ENCODE data around the gene NUDT7.

The NUDT7 gene

GRCh38 chr16:77724174-77724573 is 1.9 kb downstream of the NUDT7 start:
- no peak for DNase-seq (ENCODE audit: low spot score)

- DNase-seq (ENCODE audit: low spot score): no peak
Measured at GRCh38 chr16:77729951-77730350, 7.6 kb downstream of the NUDT7 start.

- no peak for DNase-seq (ENCODE audit: low spot score)
Measured at GRCh38 chr16:77732241-77732946, 10.1 kb downstream of the NUDT7 start.

DNA sequence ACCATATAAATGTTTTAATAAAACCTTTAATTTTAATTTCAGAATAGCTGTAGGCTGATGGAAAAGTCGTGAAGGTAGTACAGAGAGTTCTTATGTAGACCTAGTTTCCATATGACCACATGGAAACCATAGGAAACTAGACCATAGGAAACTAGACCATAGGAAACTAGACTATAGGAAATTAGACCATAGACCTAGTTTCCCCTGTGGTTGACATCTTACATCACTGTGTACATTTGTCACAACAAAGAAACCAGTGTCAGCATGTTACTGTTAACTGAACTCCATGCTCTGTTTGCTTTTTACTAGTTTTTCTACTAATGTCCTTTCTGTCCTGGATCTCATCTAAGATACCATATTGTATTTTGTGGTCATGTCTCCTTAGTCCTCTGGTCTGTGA is 14.6 kb downstream of the NUDT7 start:
- no peak for DNase-seq (ENCODE audit: low spot score)

DNA sequence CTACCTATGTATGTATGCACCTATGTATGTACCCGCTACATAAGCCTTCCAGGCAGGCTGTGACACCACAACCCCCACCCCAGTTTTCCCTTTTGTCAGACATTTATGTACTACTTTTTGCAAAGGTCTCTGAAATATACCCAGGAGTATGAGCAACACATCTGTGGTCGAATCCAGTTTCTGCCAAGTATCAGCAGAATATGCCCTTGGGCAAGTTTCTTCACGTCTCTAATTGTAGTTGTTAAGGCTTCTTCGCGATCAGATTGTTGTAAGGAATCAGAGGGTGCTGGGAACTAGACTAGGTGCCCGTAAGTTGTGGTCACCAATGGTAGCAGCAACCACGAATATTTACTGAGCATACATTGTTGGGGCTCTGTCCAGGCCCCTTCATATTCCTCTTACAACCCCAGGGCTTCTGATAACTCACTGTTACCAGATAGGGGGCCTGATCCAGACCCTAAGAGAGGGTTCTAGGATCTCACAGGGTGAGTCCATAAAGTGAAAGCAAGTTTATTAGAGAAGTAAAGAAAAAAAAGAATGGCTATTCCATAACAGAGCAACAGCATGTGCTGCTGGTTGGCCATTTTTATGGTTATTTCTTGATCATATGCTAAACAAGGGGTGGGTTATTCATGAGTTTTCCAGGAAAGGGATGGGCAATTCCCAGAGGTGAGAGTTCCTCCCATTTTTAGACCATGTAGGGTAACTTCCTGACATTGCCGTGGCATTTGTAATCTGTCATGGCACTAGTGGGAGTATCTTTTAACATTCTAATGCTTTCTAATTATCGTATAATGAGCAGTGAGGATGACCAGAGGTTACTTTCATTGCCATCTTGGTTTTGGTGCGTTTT is 16.6 kb downstream of the NUDT7 start:
- DNase-seq (ENCODE audit: low spot score): no peak

GRCh38 chr16:77739559-77739892 is 17.2 kb downstream of the NUDT7 start:
- no peak for DNase-seq (ENCODE audit: low spot score)

GRCh38 chr16:77744141-77744540 is 21.8 kb downstream of the NUDT7 start:
- no peak for DNase-seq (ENCODE audit: low spot score)

DNA sequence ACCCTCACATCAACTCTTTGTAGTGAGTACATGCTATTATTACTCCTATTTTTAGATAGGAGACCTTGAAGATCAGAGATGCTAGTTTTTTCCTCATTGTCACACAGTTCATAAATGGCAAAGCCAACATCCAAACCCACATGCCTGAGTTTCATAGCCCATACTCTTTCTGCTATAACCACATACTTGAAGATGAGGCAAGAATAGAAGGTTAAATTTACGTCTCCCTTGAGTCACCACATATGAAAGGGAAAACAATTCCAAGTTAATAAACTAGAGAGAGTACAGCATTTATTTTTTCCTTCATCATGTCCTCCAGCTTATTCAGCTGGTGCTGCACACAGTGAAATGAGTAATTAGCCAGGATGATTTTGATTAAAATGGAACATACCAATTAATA is 23.7 kb downstream of the NUDT7 start:
- DNase-seq (ENCODE audit: low spot score): no peak

DNA sequence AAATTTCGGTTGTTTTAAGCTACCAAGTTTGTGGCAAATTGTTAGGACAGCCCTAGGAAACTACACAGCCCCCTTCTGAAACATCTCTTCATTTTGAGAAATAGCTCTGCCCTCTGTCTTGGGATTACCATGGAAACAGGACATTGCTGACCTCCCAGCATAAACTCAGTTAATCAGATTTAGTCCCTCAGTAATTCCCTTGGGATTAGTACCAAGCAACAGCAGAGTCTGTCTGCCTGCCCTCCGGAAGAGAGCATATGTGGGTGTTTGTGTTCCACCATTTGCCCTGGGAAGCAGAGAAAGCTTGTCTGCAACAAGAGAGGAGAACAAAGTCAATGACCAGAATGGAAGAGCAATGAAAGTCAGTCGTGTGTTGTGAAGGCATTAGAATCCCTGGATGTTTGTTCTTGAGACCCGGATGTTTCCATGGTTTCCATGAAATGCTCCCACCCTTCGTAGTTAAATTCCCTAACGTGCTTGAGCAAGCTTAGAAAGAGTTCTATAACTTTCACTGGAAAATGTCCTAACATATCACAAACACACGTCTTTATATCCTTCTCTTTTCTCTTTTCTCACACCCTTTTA is 26.2 kb downstream of the NUDT7 start:
- DNase-seq (ENCODE audit: low spot score): no peak

- no peak for DNase-seq (ENCODE audit: low spot score)
Measured at GRCh38 chr16:77749415-77749814, 27.1 kb downstream of the NUDT7 start.

- no peak for DNase-seq (ENCODE audit: low spot score)
Measured at GRCh38 chr16:77758046-77758445, 35.7 kb downstream of the NUDT7 start.

- DNase-seq (ENCODE audit: low spot score): no peak
Measured at GRCh38 chr16:77758508-77758907, 36.2 kb downstream of the NUDT7 start.

- no peak for DNase-seq (ENCODE audit: low spot score)
Measured at GRCh38 chr16:77759201-77759600, 36.9 kb downstream of the NUDT7 start.

GRCh38 chr16:77759821-77760220 is 37.5 kb downstream of the NUDT7 start:
- no peak for DNase-seq (ENCODE audit: low spot score)

- no peak for DNase-seq (ENCODE audit: low spot score)
Measured at GRCh38 chr16:77760800-77761199, 38.5 kb downstream of the NUDT7 start.

GRCh38 chr16:77761204-77761603 is 38.9 kb downstream of the NUDT7 start:
- no peak for DNase-seq (ENCODE audit: low spot score)

DNA sequence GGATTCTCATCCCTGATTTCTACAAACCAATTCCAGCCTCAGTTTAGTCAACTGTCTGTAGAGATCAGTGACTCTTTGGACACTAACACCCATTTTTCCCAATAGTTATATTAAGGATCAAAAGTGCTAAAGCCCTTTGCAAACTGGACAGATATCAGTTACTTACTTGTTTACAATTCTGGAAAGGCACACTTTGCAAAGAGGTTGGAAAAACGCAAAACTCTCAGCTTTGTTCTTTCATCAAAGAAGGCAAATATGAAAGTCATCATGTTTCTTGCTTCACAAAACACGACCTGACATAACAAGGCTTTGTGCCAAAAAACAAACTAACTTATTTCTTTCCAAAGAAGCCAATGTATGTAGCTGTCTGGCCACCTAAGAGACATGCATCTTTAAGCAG is 39.9 kb downstream of the NUDT7 start:
- no peak for DNase-seq (ENCODE audit: low spot score)

DNA sequence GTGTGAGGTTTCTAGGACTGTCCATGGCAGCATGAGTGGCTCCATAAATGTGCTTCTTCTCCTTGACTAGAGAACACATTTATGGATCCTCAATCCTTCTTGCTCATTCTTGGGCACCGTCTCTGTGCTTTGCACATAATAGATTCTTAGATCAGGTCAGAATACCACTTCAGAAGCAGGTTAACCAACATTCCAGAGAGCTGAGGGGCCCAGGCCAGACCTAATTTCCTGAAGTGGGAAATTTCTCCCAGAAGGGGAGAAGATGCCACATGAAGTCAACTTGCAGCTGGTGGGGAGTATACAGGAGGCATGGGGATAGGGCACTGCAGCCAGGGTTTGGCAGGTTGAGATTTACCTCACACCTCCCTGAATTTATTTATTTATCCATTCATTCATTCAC is 41.7 kb downstream of the NUDT7 start:
- DNase-seq (ENCODE audit: low spot score): no peak

DNA sequence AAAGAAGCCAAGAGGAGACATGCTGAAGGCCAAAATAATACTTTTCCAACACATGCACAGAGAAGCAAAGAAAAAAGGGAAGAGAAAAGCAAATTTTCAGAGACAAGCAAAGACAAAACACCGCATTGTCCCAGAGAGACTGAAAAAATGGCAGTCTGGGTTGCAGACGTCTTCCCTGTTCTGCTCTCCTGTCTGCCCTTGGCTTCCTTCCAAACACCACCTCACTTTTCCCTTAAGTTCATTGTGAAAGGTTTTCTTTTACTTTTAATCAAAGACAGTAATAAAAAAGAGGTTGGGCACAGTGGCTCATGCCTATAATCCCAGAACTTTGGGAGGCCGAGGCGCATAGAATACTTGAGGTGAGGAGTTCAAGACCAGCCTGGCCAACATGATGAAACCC is 44.9 kb downstream of the NUDT7 start:
- DNase-seq (ENCODE audit: low spot score): no peak

- no peak for DNase-seq (ENCODE audit: low spot score)
Measured at GRCh38 chr16:77767826-77768225, 45.5 kb downstream of the NUDT7 start.

DNA sequence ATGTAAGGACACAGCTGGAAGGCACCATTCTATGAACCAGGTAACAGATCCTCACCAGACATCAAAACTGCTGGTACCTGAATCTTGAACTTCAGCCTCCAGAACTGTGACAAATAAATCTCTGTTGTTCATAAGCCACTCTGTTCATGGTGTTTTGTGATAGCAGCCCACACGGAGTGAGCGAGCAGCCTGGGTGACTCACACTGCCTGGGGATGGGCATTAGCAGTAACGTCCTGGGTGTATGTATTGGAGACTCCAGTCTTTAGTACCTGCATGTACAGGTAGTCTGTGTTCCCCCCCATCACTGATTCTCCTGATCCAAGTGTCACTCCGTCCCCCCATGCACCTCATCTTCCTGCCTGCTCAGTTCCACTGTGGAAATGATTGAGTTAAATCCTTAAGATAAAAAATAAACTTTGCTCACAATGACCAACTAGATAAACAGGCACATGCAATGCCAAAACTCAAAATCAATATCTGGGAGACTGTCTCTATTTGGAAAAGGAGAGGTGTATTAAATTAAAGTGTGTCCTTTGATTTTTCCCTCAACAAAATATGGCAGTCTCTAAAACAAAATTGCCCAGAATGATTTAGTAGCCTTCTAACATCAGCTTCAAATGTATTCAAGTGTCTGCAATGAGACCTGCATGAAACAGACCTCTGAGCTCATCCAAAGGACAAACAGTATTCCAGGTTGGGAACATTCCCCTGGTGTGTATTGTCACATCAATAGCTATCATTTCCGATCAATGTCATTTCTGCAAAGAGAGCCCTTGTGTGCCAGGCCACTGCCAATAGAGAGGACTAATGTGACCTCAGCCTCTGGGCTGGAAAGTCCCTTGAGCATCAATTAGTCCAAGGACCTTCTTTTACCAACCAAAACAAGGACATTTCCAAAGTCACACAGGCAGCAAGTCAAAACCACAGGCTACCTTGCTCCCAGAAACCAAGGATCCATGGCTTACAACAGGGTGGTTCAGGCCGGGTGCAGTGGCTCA is 53.9 kb downstream of the NUDT7 start:
- no peak for DNase-seq (ENCODE audit: low spot score)

DNA sequence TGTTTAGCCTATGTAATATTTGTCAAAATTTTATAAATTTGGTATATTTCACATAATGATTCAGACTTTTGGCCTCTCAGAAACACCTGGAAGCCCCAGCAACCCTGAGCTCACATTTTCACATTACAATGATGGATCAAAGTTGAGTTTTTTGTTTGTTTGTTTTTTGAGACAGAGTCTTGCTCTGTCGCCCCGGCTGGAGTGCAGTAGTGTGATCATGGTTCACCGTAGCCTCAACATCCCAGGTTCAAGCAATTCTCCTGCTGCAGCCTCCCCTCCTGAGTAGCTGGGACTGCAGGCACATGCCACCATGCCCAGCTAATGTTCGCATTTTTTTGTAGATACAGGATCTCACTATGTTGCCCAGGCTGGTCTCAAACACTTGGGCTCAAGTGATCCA is 55.4 kb downstream of the NUDT7 start:
- DNase-seq (ENCODE audit: low spot score): no peak
